MCF 10A (cell line): ENCODE data around the gene TMIGD2. TPM values are rescaled to one million over a fixed set of nuclear protein-coding genes. Genes with fewer than 3 reads are reported as not detected.

ENCODE experiments used
- BruUV-seq: library from RNA; stranded (reverse); fragments of 400-500 nt; replicated peaks from 2 replicates; lab custom pipeline; 2021; lab: Mats Ljungman, UMichigan
- CTCF ChIA-PET: fragments of 300-600 bp; sonication (Branson Sonifier 250); formaldehyde crosslinking; extraction: SDS; loops from one replicate; lab custom pipeline; 2021; ENCODE audit warnings: antibody characterized with exemption, inconsistent platforms; lab: Yijun Ruan, JAX
- POLR2A ChIA-PET: fragments of 300-600, 350-650 bp; sonication (Branson Sonifier 250); formaldehyde crosslinking; extraction: SDS; loops from one replicate; lab custom pipeline; 2020; ENCODE audit warnings: antibody characterized with exemption, inconsistent platforms; lab: Yijun Ruan, JAX
- DNase-seq: peaks from one replicate; pipeline ENCODE4 v3.0.0-alpha.2; 2018; ENCODE audit not compliant: unreplicated experiment
- H3K27ac Mint-ChIP-seq: one replicate; pipeline ENCODE4 v1.8.0; 2022; ENCODE audit warnings: mild to moderate bottlenecking, low read depth, mixed read lengths; ENCODE audit not compliant: unreplicated experiment
- H3K27me3 Mint-ChIP-seq: one replicate; pipeline ENCODE4 v1.8.0; 2022; ENCODE audit warnings: mixed read lengths; ENCODE audit not compliant: insufficient read depth, unreplicated experiment
- H3K36me3 Mint-ChIP-seq: one replicate; pipeline ENCODE4 v1.8.0; 2022; ENCODE audit warnings: mild to moderate bottlenecking, moderate library complexity, mixed read lengths; ENCODE audit not compliant: insufficient read depth, unreplicated experiment
- H3K4me1 Mint-ChIP-seq: one replicate; pipeline ENCODE4 v1.8.0; 2022; ENCODE audit warnings: mixed read lengths; ENCODE audit not compliant: insufficient read depth, unreplicated experiment
- H3K4me3 Mint-ChIP-seq: one replicate; pipeline ENCODE4 v1.8.0; 2022; ENCODE audit warnings: mild to moderate bottlenecking, moderate library complexity, mixed read lengths; ENCODE audit not compliant: unreplicated experiment
- H3K9me3 Mint-ChIP-seq: one replicate; pipeline ENCODE4 v1.8.0; 2022; ENCODE audit warnings: mixed read lengths; ENCODE audit not compliant: unreplicated experiment
- CTCF ChIP-seq: fragments of 200-600 bp; IDR thresholded peaks from one replicate; pipeline ENCODE4 v1.8.0; 2022; ENCODE audit warnings: antibody characterized with exemption, mild to moderate bottlenecking; ENCODE audit not compliant: unreplicated experiment
- intact Hi-C: fragments of 100-400 bp; cut with micrococcal nuclease; formaldehyde crosslinking; loops from 2 replicates; pipeline ENCODE4 v1.14.1; 2022
- total RNA-seq: library from RNA; stranded (reverse); gene quantifications from 2 replicates; pipeline ENCODE4 v1.2.3, GENCODE V29; 2022

Gene TMIGD2
- total RNA-seq, 1 experiment from 2014 or later, result not detected

DNA sequence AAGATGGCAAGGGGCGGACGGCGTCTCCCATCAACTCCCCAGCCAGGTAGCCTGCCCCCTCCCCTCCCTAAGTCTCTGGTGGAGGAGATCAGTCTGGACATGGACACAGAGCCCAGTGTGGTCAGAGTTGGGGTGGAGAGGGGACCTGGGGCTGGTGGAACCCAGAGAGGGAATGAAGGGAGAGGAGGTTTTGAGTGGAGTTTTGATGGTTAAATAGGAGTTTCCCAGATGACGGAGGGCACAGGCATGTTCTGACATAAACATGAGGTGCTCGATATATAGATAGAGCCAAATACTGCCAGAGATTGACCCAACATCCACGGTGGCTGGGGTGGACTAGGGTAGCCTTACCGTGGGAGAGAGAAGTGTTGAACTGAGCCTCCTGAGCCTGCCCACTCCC lies 16.3 kb upstream of the TMIGD2 start:
- Mint-ChIP-seq H3K27ac (no peak overlapping the region), H3K27me3 (peaks cover 12% of the 10 kb centered on the region), H3K4me3 (no peak overlapping the region), H3K9me3 (peaks cover 12% of the 10 kb centered on the region), H3K4me1 (no peaks in the 10 kb centered on the region), H3K36me3 (no peaks in the 10 kb centered on the region)
- DNase-seq, result no peak
- no TSS peak for BruUV-seq
- intact Hi-C loops, result no loop called here
- ChIA-PET CTCF (interaction anchor here (0.8 to 2.3 kb wide), 2 partner anchors 51 to 86 kb away, joined by 3 to 13 read pairs; no protein-coding TSS in a partner anchor), POLR2A (interaction anchor here (1.8 kb wide), 1 partner anchor 25 kb away, joined by 9 read pairs; the partner anchor contains the start of gene MPND)
- TF ChIP-seq CTCF, result no peak

DNA sequence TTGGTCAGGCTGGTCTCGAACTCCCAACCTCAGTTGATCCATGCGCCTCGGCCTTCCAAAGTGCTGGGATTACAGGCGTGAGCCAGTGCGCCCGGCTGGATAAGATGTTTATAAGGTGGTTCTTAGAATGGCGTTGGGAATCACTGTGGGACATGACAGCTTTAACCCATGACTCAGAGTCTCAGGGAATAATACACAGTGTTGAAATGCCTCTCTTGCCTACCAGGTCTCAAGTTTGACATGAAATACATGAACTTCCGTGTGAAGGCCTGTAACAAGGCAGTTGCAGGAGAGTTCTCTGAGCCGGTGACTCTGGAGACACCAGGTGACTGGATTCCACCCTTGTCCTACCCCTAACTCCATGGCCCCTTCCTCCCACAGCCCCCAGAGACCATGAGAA lies 14.8 kb upstream of the TMIGD2 start:
- Mint-ChIP-seq H3K36me3 (no peaks in the 10 kb centered on the region), H3K4me3 (no peak overlapping the region), H3K4me1 (no peaks in the 10 kb centered on the region), H3K27me3 (peaks cover 12% of the 10 kb centered on the region), H3K27ac (no peak overlapping the region), H3K9me3 (peaks cover 12% of the 10 kb centered on the region)
- DNase-seq, result no peak
- intact Hi-C loops, result no loop called here
- TF ChIP-seq CTCF, result no peak
- POLR2A ChIA-PET, result no interaction called here
- no TSS peak for BruUV-seq
- CTCF ChIA-PET, result interaction anchor here (1.1 kb wide), 1 partner anchor 49 kb away, joined by 3 read pairs; no protein-coding TSS in a partner anchor

DNA sequence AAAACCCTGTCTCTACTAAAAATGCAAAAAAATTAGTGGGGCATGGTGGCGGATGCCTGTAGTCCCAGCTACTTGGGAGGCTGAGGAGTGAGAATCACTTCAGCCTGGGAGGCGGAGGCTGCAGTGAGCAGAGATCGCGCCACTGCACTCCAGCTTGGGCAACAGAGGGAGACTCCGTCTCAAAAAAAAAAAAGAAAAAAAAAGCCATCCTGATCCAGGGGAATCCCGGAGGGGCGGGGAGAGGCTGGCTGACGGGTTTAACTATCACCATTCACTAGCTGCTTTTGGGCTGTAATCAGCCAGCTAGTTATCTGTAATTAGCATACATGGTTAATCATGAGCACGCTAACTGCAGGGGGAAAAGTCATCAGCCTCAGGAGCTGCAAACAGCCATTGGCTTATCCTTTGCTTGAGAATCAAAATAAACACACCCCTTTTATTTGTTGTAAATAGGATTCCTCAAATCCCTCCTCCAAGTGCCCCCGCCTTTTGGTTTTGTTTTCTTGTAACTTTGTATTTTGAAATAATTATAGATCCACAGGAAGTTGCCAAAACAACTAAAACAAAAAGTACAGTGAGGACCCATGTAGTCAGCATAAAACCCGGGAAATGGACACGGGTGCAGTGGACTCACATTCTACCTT lies 11.8 kb upstream of the TMIGD2 start:
- Mint-ChIP-seq H3K36me3 (no peaks in the 10 kb centered on the region), H3K4me1 (no peaks in the 10 kb centered on the region), H3K4me3 (no peak overlapping the region), H3K9me3 (no peaks in the 10 kb centered on the region), H3K27me3 (peaks cover 12% of the 10 kb centered on the region), H3K27ac (no peak overlapping the region)
- ChIA-PET CTCF (interaction anchor here (0.6 to 1.1 kb wide), 4 partner anchors 12 to 155 kb away, joined by 3 to 4 read pairs (median 4); partner anchors contain the start of gene TMIGD2), POLR2A (no interaction called here)
- intact Hi-C loops, result no loop called here
- DNase-seq, result no peak
- BruUV-seq, result no TSS peak
- TF ChIP-seq CTCF, result no peak

DNA sequence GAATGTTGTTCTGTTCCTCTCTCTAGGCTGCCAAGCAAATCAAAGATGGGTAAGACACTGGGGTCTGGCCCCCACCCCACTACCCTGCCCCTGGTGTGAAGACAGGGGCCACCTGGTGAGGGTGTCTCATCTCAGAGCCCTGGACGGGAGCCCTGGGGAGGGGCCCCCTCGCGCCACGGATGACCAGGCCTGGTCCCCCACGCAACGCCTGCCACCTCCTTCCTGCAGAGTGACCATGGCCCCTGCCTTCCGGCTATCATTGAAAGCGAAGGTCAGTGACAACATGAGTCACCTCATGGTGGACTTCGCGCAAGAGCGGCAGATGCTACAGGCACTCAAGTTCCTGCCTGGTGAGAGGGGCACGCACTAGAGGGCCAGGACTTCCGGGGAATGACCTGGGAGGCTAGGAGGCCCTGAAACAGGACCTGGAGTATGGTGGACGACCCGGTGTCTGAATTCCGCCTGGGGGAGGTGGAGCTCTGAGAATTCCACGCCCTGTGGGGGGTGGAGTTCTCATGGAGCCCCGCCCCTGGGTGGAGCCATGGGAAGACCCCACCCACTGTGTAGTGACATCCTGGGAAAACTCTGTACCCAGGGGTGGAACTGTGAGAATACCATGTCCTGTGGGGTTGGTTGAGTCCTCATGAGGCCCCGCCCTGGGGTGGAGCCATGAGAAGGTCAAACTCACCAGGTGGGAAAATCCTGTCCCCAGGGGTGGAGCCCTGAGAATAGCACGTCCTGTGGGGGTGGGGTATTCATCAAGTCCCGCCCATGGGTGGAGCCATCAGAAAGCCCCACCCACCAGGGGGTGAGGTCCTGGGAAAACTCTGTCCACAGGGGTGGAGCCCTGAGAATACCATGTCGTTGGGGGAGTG lies 8.3 kb upstream of the TMIGD2 start:
- no peak for TF ChIP-seq CTCF
- Mint-ChIP-seq H3K9me3 (no peaks in the 10 kb centered on the region), H3K36me3 (no peaks in the 10 kb centered on the region), H3K27me3 (peaks cover 17% of the 10 kb centered on the region), H3K4me1 (no peaks in the 10 kb centered on the region), H3K27ac (no peak overlapping the region), H3K4me3 (no peak overlapping the region)
- no peak for DNase-seq
- intact Hi-C loops, result no loop called here
- ChIA-PET CTCF (no interaction called here), POLR2A (interaction anchor here (1.2 kb wide), 1 partner anchor 10 kb away, joined by 4 read pairs; no protein-coding TSS in a partner anchor)
- BruUV-seq, result no TSS peak
